Epithelial cell of proximal tubule (primary cell): Measurements from ENCODE around the gene EHD1. TPM values are rescaled to one million over a fixed set of nuclear protein-coding genes. Genes with fewer than 3 reads are reported as not detected.

Experiments
- DNase-seq: peaks from one replicate; pipeline ENCODE4 v3.0.0-alpha.2; 2011; ENCODE audit warnings: low read depth
- H3K4me3 ChIP-seq: 2 replicates; pipeline ENCODE4 v1.5.1; 2011; ENCODE audit warnings: low read depth, mild to moderate bottlenecking, low read length
- CTCF ChIP-seq: conservative IDR thresholded peaks from 2 replicates; pipeline ENCODE4 v1.5.1; 2012; ENCODE audit warnings: low read depth, mild to moderate bottlenecking, low read length
- total RNA-seq: library from RNA; depleted of rRNA; stranded (reverse); fragments of >200 nt; gene quantifications from 2 replicates; pipeline ENCODE4 v1.2.3, GENCODE V29; 2015

EHD1 gene
- total RNA-seq, 1 donor from 2014 or later = 82.7 TPM

GRCh38 chr11:64900774-64901173 lies 22.4 kb upstream of the EHD1 start:
- H3K4me3 ChIP-seq = no peak overlapping the region
- TF ChIP-seq CTCF = no peak
- no peak for DNase-seq

- no peak overlapping the region for H3K4me3 ChIP-seq
- TF ChIP-seq CTCF = no peak
- no peak for DNase-seq
These were observed 21.9 kb upstream of the EHD1 start for GRCh38 chr11:64900263-64900678.

- no peak overlapping the region for H3K4me3 ChIP-seq
- no peak for DNase-seq
These were observed 20.1 kb upstream of the EHD1 start for GRCh38 chr11:64898541-64898940.

GRCh38 chr11:64898076-64898445 lies 19.6 kb upstream of the EHD1 start:
- no peak overlapping the region for H3K4me3 ChIP-seq
- no peak for DNase-seq
- no peak for TF ChIP-seq CTCF

More at GRCh38 chr11:64898541-64898940, 20.1 kb upstream of the EHD1 start:
- TF ChIP-seq CTCF = no peak

- no peak for TF ChIP-seq CTCF
- DNase-seq = no peak
- no peak overlapping the region for H3K4me3 ChIP-seq
These were observed 19.1 kb upstream of the EHD1 start for GRCh38 chr11:64897381-64898075.

GRCh38 chr11:64896448-64897022 lies 18.1 kb upstream of the EHD1 start:
- DNase-seq = no peak
- TF ChIP-seq CTCF = no peak

More at GRCh38 chr11:64896448-64897022, 18.1 kb upstream of the EHD1 start:
- H3K4me3 ChIP-seq = no peak overlapping the region
